ENCODE measurements around the gene OSBPL3.

DNA sequence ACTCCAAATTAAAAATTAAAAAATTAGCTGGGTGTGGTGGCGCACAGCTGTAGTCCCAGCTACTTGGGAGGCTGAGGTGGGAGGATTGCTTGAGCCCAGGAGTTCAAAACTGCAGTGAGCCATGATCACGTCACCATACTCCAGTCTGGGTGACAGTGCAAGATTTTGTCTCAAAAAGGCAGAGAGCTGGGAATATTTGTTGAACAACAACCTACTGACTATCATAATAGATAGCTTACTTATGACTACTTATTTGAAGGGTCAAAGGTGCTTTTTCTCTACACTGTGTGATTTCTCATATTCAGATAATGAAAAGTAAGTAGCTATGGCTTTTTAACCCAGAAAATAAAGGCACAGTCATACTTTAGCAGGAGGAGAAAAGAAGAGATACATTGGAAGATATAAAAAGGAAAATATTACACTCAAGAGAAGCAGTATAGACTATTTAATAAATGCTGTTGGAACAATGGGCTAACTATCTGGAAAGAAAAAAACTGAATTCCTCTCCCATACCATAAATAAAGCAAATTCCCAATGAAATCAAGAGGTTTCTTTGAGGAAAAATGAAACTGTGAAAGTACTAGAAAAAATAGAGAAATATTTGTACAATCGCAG is 229.4 kb downstream of the OSBPL3 start:
- TF ChIP-seq, protein P1, sequence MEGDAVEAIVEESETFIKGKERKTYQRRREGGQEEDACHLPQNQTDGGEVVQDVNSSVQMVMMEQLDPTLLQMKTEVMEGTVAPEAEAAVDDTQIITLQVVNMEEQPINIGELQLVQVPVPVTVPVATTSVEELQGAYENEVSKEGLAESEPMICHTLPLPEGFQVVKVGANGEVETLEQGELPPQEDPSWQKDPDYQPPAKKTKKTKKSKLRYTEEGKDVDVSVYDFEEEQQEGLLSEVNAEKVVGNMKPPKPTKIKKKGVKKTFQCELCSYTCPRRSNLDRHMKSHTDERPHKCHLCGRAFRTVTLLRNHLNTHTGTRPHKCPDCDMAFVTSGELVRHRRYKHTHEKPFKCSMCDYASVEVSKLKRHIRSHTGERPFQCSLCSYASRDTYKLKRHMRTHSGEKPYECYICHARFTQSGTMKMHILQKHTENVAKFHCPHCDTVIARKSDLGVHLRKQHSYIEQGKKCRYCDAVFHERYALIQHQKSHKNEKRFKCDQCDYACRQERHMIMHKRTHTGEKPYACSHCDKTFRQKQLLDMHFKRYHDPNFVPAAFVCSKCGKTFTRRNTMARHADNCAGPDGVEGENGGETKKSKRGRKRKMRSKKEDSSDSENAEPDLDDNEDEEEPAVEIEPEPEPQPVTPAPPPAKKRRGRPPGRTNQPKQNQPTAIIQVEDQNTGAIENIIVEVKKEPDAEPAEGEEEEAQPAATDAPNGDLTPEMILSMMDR (optimal IDR thresholded peaks at IDR 0.05 in 1 of 3, IDR thresholded peaks at IDR 0.05 in 1 of 3, conservative IDR thresholded peaks at IDR 0.05 in 1 of 3; ENCODE audit: extremely low read depth in 1 of 3, insufficient read depth in 2 of 3, low read length in 3 of 3): no peak
- TF ChIP-seq EZH2 (IDR thresholded peaks at IDR 0.05; ENCODE audit: low read length): no peak
